HK-2 (cell line): ENCODE measurements around the gene H6PD.

ENCODE experiments used
- DNase-seq: peaks from one replicate; pipeline ENCODE4 v3.0.0-alpha.2; 2018; ENCODE audit not compliant: unreplicated experiment

The H6PD gene

GRCh38 chr1:9317591-9318417, 83.2 kb downstream of the H6PD start:
- DNase-seq: peak; percentile 65

- DNase-seq: no peak
These were observed 84.7 kb downstream of the H6PD start for GRCh38 chr1:9319208-9319788.

GRCh38 chr1:9319789-9320519, 85.4 kb downstream of the H6PD start:
- no peak for DNase-seq
